22Rv1 (cell line): ENCODE results near the gene IRGC.
A peak's percentile ranks its signal among the peaks of the same experiment; 100 is the strongest.

Experiments used
- H3K27ac ChIP-seq: fragments of 450-650 bp; 2 replicates; pipeline ENCODE4 v1.5.1; 2017
- CTCF ChIP-seq: fragments of 450-650 bp; IDR thresholded peaks from 2 replicates; pipeline ENCODE4 v1.5.1; 2017; ENCODE audit warnings: mild to moderate bottlenecking
- ZFX ChIP-seq: fragments of 450-650 bp; IDR thresholded peaks from 2 replicates; pipeline ENCODE4 v1.6.1; 2017; ENCODE audit warnings: antibody characterized with exemption, borderline replicate concordance

The IRGC gene

GRCh38 chr19:43765109-43765876, 49.4 kb downstream of the IRGC start:
- no peak overlapping the region for H3K27ac ChIP-seq
- TF ChIP-seq CTCF (no peak), ZFX (no peak)

GRCh38 chr19:43766755-43767043, 50.8 kb downstream of the IRGC start:
- TF ChIP-seq CTCF (peak; percentile 70), ZFX (no peak)
- no peak overlapping the region for H3K27ac ChIP-seq

GRCh38 chr19:43767316-43767715, 51.4 kb downstream of the IRGC start:
- TF ChIP-seq ZFX (no peak), CTCF (no peak)
- H3K27ac ChIP-seq: no peak overlapping the region

- no peak overlapping the region for H3K27ac ChIP-seq
These were observed 51.9 kb downstream of the IRGC start for GRCh38 chr19:43767818-43768217.

GRCh38 chr19:43768273-43769050, 52.6 kb downstream of the IRGC start:
- H3K27ac ChIP-seq: peak overlapping the region; percentile 17; the same call in 1 of the 2 replicates
- TF ChIP-seq CTCF (no peak), ZFX (no peak)

More at GRCh38 chr19:43767818-43768217, 51.9 kb downstream of the IRGC start:
- TF ChIP-seq CTCF (no peak), ZFX (no peak)

- no peak overlapping the region for H3K27ac ChIP-seq
- TF ChIP-seq CTCF (no peak), ZFX (no peak)
These were observed 53.4 kb downstream of the IRGC start for GRCh38 chr19:43769256-43769655.
